GM19035 (cell line): ENCODE data around the gene PRSS21.

Experiments
- ATAC-seq: cut with Tn5 transposase; IDR thresholded peaks from one replicate; pipeline ENCODE4 v1.9.1; 2021; ENCODE audit not compliant: unreplicated experiment

PRSS21 gene

GRCh38 chr16:2803545-2804195 lies 13.4 kb upstream of the PRSS21 start:
- ATAC-seq = no peak

GRCh38 chr16:2804728-2805127 lies 12.3 kb upstream of the PRSS21 start:
- ATAC-seq = no peak

GRCh38 chr16:2806286-2806685 lies 10.8 kb upstream of the PRSS21 start:
- no peak for ATAC-seq

GRCh38 chr16:2808181-2808580 lies 8.9 kb upstream of the PRSS21 start:
- no peak for ATAC-seq

- ATAC-seq = no peak
These were observed 7.8 kb upstream of the PRSS21 start for GRCh38 chr16:2809149-2809760.

- ATAC-seq = no peak
These were observed 6.4 kb upstream of the PRSS21 start for GRCh38 chr16:2810651-2811050.

GRCh38 chr16:2811703-2812471 lies 5.2 kb upstream of the PRSS21 start:
- no peak for ATAC-seq

- ATAC-seq = no peak
These were observed 3.2 kb upstream of the PRSS21 start for GRCh38 chr16:2813771-2814221.

- no peak for ATAC-seq
These were observed 2.3 kb upstream of the PRSS21 start for GRCh38 chr16:2814551-2815298.

GRCh38 chr16:2815299-2815771 lies 1.7 kb upstream of the PRSS21 start:
- no peak for ATAC-seq

GRCh38 chr16:2817340-2818271 lies 569 bp downstream of the PRSS21 start:
- ATAC-seq = no peak

- no peak for ATAC-seq
These were observed 1.3 kb downstream of the PRSS21 start for GRCh38 chr16:2818272-2818876.

GRCh38 chr16:2819179-2819938 lies 2.3 kb downstream of the PRSS21 start:
- ATAC-seq = no peak

- no peak for ATAC-seq
These were observed 3.1 kb downstream of the PRSS21 start for GRCh38 chr16:2819939-2820835.

GRCh38 chr16:2820836-2821486 lies 3.9 kb downstream of the PRSS21 start:
- ATAC-seq = no peak

GRCh38 chr16:2821487-2822157 lies 4.6 kb downstream of the PRSS21 start:
- ATAC-seq = no peak

GRCh38 chr16:2822158-2822495 lies 5.1 kb downstream of the PRSS21 start:
- no peak for ATAC-seq
